ENCODE measurements around the gene SYT6. TPM values are rescaled to one million over a fixed set of nuclear protein-coding genes. Genes with fewer than 3 reads are reported as not detected.

The SYT6 gene
- total RNA-seq, 1 experiment from 2014 or later, result not detected

- no peak overlapping the region for H3K27ac ChIP-seq (ENCODE audit: low read length)
- no peak for DNase-seq (ENCODE audit: low read depth, low spot score)
- ChIA-PET CTCF (no interaction called here), POLR2A (no interaction called here)
- no TSS peak for BruUV-seq (replicated peaks)
- H3K27me3 ChIP-seq (ENCODE audit: control insufficient read depth, insufficient read depth, low read length), result peaks cover 5% of the 10 kb centered on the region; the same call in 1 of the 2 replicates
- no peaks in the 10 kb centered on the region for H3K4me1 ChIP-seq (ENCODE audit: control insufficient read depth, insufficient read depth, low read length)
- intact Hi-C loops (cut with micrococcal nuclease; ENCODE audit: unreplicated experiment), result no loop called here
- no peaks in the 10 kb centered on the region for H3K36me3 ChIP-seq (ENCODE audit: control insufficient read depth, insufficient read depth, low read length)
- no peak overlapping the region for H3K4me3 ChIP-seq (ENCODE audit: low read depth in 2 of 2, low read length in 2 of 2)
- no peaks in the 10 kb centered on the region for H3K9me3 ChIP-seq (ENCODE audit: control insufficient read depth, insufficient read depth, low read depth, low read length)
- ATAC-seq, result no peak
- in situ Hi-C loops (cut with HindIII; ENCODE audit: low pct_unique_long_range_greater_than_20kb, low sequenced_read_pairs), result no loop called here
- TF ChIP-seq SIN3A (IDR thresholded peaks at IDR 0.05; ENCODE audit: borderline replicate concordance, insufficient read depth, low read depth, low read length) (no peak), POLR2AphosphoS5 (IDR thresholded peaks at IDR 0.05; ENCODE audit: low read depth, low read length) (no peak), REST (IDR thresholded peaks at IDR 0.05; ENCODE audit: insufficient read depth in 1 of 2, low read depth in 2 of 2, low read length in 1 of 2) (no peak), TCF7L2 (IDR thresholded peaks at IDR 0.05; ENCODE audit: low read depth, low read length) (no peak)
Measured at GRCh38 chr1:114086601-114087368, 66.9 kb downstream of the SYT6 start.

DNA sequence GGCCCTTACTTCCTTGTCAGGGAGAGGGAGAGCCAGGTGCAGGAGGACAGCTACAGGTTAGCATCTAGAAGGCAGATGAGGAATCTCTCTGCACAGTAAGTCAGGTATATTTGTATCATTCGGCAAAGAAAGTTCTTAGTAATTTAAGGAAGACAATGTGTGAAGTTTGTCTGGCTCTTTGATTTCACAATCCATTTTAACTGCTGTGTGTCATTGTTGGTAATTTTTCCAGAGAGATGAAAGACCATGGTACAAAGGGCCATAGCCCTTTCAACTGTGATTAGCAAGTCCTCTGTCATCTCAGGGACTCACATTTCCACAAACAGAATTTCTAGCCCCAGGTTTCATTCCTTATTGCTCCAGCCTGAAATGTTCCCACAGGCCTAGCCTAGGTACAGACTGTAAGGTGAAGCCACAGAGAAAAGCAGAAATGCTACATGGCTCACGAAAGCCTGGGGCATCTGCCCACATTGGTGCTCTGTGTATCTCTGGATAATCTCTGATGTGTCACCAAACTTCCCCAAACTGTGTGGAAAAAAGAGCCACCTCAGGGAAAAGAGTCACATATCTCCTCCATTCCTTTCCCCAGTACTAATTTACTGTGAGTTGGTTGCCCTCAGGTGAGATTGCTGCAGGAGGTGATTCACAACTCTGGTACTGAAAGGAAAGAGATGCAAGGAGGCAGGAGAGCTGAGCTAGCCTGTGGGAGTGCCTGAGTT, 70.6 kb downstream of the SYT6 start:
- POLR2A ChIA-PET, result no interaction called here
- TF ChIP-seq POLR2AphosphoS5 (IDR thresholded peaks at IDR 0.05; ENCODE audit: low read depth, low read length), result no peak
- no peak for TF ChIP-seq CTCF (IDR thresholded peaks at IDR 0.05)
- no peak for TF ChIP-seq SIN3A (IDR thresholded peaks at IDR 0.05; ENCODE audit: borderline replicate concordance, insufficient read depth, low read depth, low read length)
- TF ChIP-seq REST (IDR thresholded peaks at IDR 0.05; ENCODE audit: insufficient read depth in 1 of 2, low read depth in 2 of 2, low read length in 1 of 2), result no peak
- no peak for TF ChIP-seq TCF7L2 (IDR thresholded peaks at IDR 0.05; ENCODE audit: low read depth, low read length)
- Histone ChIP-seq H3K27ac (ENCODE audit: low read length) (no peak overlapping the region), H3K27me3 (ENCODE audit: control insufficient read depth, insufficient read depth, low read length) (no peaks in the 10 kb centered on the region), H3K4me3 (ENCODE audit: low read depth in 2 of 2, low read length in 2 of 2) (no peak overlapping the region), H3K9me3 (ENCODE audit: control insufficient read depth, insufficient read depth, low read depth, low read length) (no peaks in the 10 kb centered on the region), H3K36me3 (ENCODE audit: control insufficient read depth, insufficient read depth, low read length) (no peaks in the 10 kb centered on the region), H3K4me1 (ENCODE audit: control insufficient read depth, insufficient read depth, low read length) (no peaks in the 10 kb centered on the region)
- in situ Hi-C loops (cut with HindIII; ENCODE audit: low pct_unique_long_range_greater_than_20kb, low sequenced_read_pairs) (no loop called here), intact Hi-C loops (cut with micrococcal nuclease; ENCODE audit: unreplicated experiment) (no loop called here)
- DNase-seq (ENCODE audit: low read depth, low spot score) (no peak), ATAC-seq (no peak)
- no TSS peak for BruUV-seq (replicated peaks)
- CTCF ChIA-PET, result no interaction called here

Data from Panc1 (cell line).